Mesenchymal stem cell (in vitro differentiated cells and primary cell): ENCODE results near the gene PPIL1.
A peak's percentile ranks its signal among the peaks of the same experiment; 100 is the strongest.

Experiments used
- DNase-seq: peaks from one replicate; pipeline ENCODE4 v3.0.0-alpha.2; 2013
- H2AFZ ChIP-seq: one replicate; pipeline ENCODE4 v1.6.1; 2013; ENCODE audit warnings: low read depth, mild to moderate bottlenecking, control low read depth, inconsistent platforms, low read length, moderate library complexity
- H2AK5ac ChIP-seq: 2 replicates; pipeline ENCODE4 v1.6.1; 2013; ENCODE audit warnings: low read length, moderate library complexity, mild to moderate bottlenecking, inconsistent platforms; ENCODE audit not compliant: severe bottlenecking
- H2BK120ac ChIP-seq: one replicate; pipeline ENCODE4 v1.6.1; 2013; ENCODE audit warnings: low read depth, mild to moderate bottlenecking, inconsistent platforms, low read length, moderate library complexity
- H2BK12ac ChIP-seq, 2 experiments: one replicate each; pipeline ENCODE4 v1.6.1; 2013; ENCODE audit warnings: inconsistent platforms in 2 of 2, low read length in 2 of 2, mild to moderate bottlenecking in 2 of 2, moderate library complexity in 2 of 2, control low read depth in 1 of 2
- H2BK15ac ChIP-seq: one replicate; pipeline ENCODE4 v1.6.1; 2013; ENCODE audit warnings: mild to moderate bottlenecking, low read depth, inconsistent platforms; ENCODE audit not compliant: poor library complexity, severe bottlenecking
- H2BK5ac ChIP-seq: 2 replicates; pipeline ENCODE4 v1.6.1; 2013; ENCODE audit warnings: low read depth, mild to moderate bottlenecking, low read length, control low read depth, inconsistent platforms; ENCODE audit not compliant: poor library complexity, severe bottlenecking
- H3K14ac ChIP-seq, 2 experiments: one replicate each; pipeline ENCODE4 v1.6.1; 2013; ENCODE audit warnings: inconsistent platforms in 2 of 2, low read length in 2 of 2, control low read depth in 1 of 2, mild to moderate bottlenecking in 1 of 2, moderate library complexity in 1 of 2
- H3K18ac ChIP-seq, 2 experiments: one replicate each; pipeline ENCODE4 v1.6.1; 2013; ENCODE audit warnings: inconsistent platforms in 2 of 2, low read length in 2 of 2, control low read depth in 1 of 2, low read depth in 1 of 2, mild to moderate bottlenecking in 1 of 2
- H3K23ac ChIP-seq, 2 experiments: one replicate each; pipeline ENCODE4 v1.6.1; 2013; ENCODE audit warnings: inconsistent platforms in 2 of 2, low read length in 2 of 2, mild to moderate bottlenecking in 2 of 2, moderate library complexity in 2 of 2, control low read depth in 1 of 2
- H3K27ac ChIP-seq: 2 replicates; pipeline ENCODE4 v1.5.1; 2013; ENCODE audit warnings: mild to moderate bottlenecking, moderate library complexity, low read length, control low read depth, inconsistent platforms; ENCODE audit not compliant: poor library complexity, severe bottlenecking
- H3K27me3 ChIP-seq, 2 experiments: 2 replicates each; pipeline versions ENCODE4 v1.6.1 to v1.7.0; 2013; ENCODE audit warnings: low read length in 2 of 2, mild to moderate bottlenecking in 2 of 2, moderate library complexity in 2 of 2, control low read depth in 1 of 2, inconsistent platforms in 1 of 2; ENCODE audit not compliant: control insufficient read depth in 1 of 2, insufficient read depth in 1 of 2
- H3K36me3 ChIP-seq, 2 experiments: 2 replicates each; pipeline versions ENCODE4 v1.6.1 to v1.7.0; 2013; ENCODE audit warnings: low read length in 2 of 2, control low read depth in 1 of 2, inconsistent platforms in 1 of 2, low read depth in 1 of 2, mild to moderate bottlenecking in 1 of 2; ENCODE audit not compliant: insufficient read depth in 2 of 2, control insufficient read depth in 1 of 2
- H3K4ac ChIP-seq, 2 experiments: one replicate each; pipeline ENCODE4 v1.6.1; 2013; ENCODE audit warnings: inconsistent platforms in 2 of 2, low read length in 2 of 2, mild to moderate bottlenecking in 2 of 2, moderate library complexity in 2 of 2, control low read depth in 1 of 2, low read depth in 1 of 2
- H3K4me1 ChIP-seq: 2 replicates; pipeline ENCODE4 v1.6.1; 2013; ENCODE audit warnings: low read depth, low read length, control low read depth; ENCODE audit not compliant: control insufficient read depth, insufficient read depth
- H3K4me2 ChIP-seq: 2 replicates; pipeline ENCODE4 v1.6.1; 2013; ENCODE audit warnings: low read length, mild to moderate bottlenecking, inconsistent platforms; ENCODE audit not compliant: poor library complexity, severe bottlenecking
- H3K4me3 ChIP-seq, 2 experiments: 2 replicates each; pipeline versions ENCODE4 v1.5.1 to v1.7.0; 2013; ENCODE audit warnings: low read length in 2 of 2, mild to moderate bottlenecking in 2 of 2, control low read depth in 1 of 2, low read depth in 1 of 2; ENCODE audit not compliant: insufficient read depth in 1 of 2
- H3K79me1 ChIP-seq: replicated peaks from 2 replicates; pipeline ENCODE4 v1.6.1; 2013; ENCODE audit warnings: mild to moderate bottlenecking, control low read depth, low read length, inconsistent platforms; ENCODE audit not compliant: poor library complexity, severe bottlenecking
- H3K9ac ChIP-seq: 2 replicates; pipeline ENCODE4 v1.7.0; 2013; ENCODE audit warnings: mild to moderate bottlenecking, low read length, moderate library complexity
- H3K9me3 ChIP-seq: 2 replicates; pipeline ENCODE4 v1.7.0; 2013; ENCODE audit warnings: mild to moderate bottlenecking, low read length; ENCODE audit not compliant: control insufficient read depth
- H4K8ac ChIP-seq: one replicate; pipeline ENCODE4 v1.6.1; 2013; ENCODE audit warnings: inconsistent platforms, mild to moderate bottlenecking, low read length, moderate library complexity
- H4K91ac ChIP-seq: one replicate; pipeline ENCODE4 v1.6.1; 2013; ENCODE audit warnings: mild to moderate bottlenecking, low read length, inconsistent platforms
- WGBS: methylation state at CpG from one replicate; pipeline ENCODE4 v1.1.7; 2013; ENCODE audit warnings: mixed read lengths; 5-methylcytosine and 5-hydroxymethylcytosine counted together

The PPIL1 gene

GRCh38 chr6:36821581-36822335 is 52.8 kb downstream of the PPIL1 start:
- 94% methylated on average over 14 of the region's 14 CpGs for WGBS

GRCh38 chr6:36820700-36821580 is 53.7 kb downstream of the PPIL1 start:
- H3K4me1 ChIP-seq = peaks cover 8% of the 10 kb centered on the region
- no peak overlapping the region for H2AFZ ChIP-seq
- no peak overlapping the region for H3K4me3 ChIP-seq
- H4K91ac ChIP-seq = peak overlapping the region; percentile 77
- H2AK5ac ChIP-seq = no peak overlapping the region
- peak; percentile 88 for DNase-seq
- no peak overlapping the region for H3K9ac ChIP-seq
- H3K4ac ChIP-seq = peak overlapping the region in 1 of 2 experiments; percentile 66
- no peaks in the 10 kb centered on the region for H3K79me1 ChIP-seq
- H2BK120ac ChIP-seq = peak overlapping the region; percentile 27
- H2BK5ac ChIP-seq = no peak overlapping the region
- no peak overlapping the region for H2BK15ac ChIP-seq
- H4K8ac ChIP-seq = peak overlapping the region; percentile 69
- peak overlapping the region; percentile 18 to 51 for H2BK12ac ChIP-seq
- 27% methylated on average over 10 of the region's 12 CpGs for WGBS
- no peaks in the 10 kb centered on the region for H3K36me3 ChIP-seq
- H3K4me2 ChIP-seq = no peak overlapping the region
- H3K27me3 ChIP-seq = peaks cover 0 to 73% of the 10 kb centered on the region in 2 experiments
- peak overlapping the region in 1 of 2 experiments; percentile 86 for H3K18ac ChIP-seq
- H3K14ac ChIP-seq = peak overlapping the region in 1 of 2 experiments; percentile 85
- peak overlapping the region; percentile 38 for H3K27ac ChIP-seq
- H3K9me3 ChIP-seq = no peaks in the 10 kb centered on the region
- H3K23ac ChIP-seq = no peak overlapping the region

More at GRCh38 chr6:36821581-36822335, 52.8 kb downstream of the PPIL1 start:
- Histone ChIP-seq H4K91ac (peak overlapping the region; percentile 77), H3K9ac (no peak overlapping the region), H2AK5ac (peak overlapping the region; percentile 13), H3K27ac (no peak overlapping the region), H2AFZ (no peak overlapping the region), H2BK5ac (no peak overlapping the region), H4K8ac (peak overlapping the region; percentile 54), H3K4me3 (no peak overlapping the region), H3K14ac (peak overlapping the region in 1 of 2 experiments; percentile 85), H3K4me1 (peaks cover 11% of the 10 kb centered on the region), H3K4me2 (no peak overlapping the region), H2BK12ac (peak overlapping the region; percentile 2 to 11), H3K9me3 (no peaks in the 10 kb centered on the region), H2BK120ac (no peak overlapping the region), H3K27me3 (peaks cover 0 to 73% of the 10 kb centered on the region in 2 experiments), H3K79me1 (no peaks in the 10 kb centered on the region), H3K18ac (peak overlapping the region; percentile 10 to 86), H3K4ac (peak overlapping the region in 1 of 2 experiments; percentile 49), H3K23ac (no peak overlapping the region), H3K36me3 (no peaks in the 10 kb centered on the region), H2BK15ac (peak overlapping the region; percentile 38)
- DNase-seq = no peak

GRCh38 chr6:36818756-36819155 is 55.8 kb downstream of the PPIL1 start:
- H3K18ac ChIP-seq = no peak overlapping the region
- H2AFZ ChIP-seq = no peak overlapping the region
- no peak overlapping the region for H2BK120ac ChIP-seq
- H2BK15ac ChIP-seq = no peak overlapping the region
- H4K91ac ChIP-seq = no peak overlapping the region
- H3K23ac ChIP-seq = no peak overlapping the region
- H3K14ac ChIP-seq = no peak overlapping the region
- no peak overlapping the region for H2BK5ac ChIP-seq
- DNase-seq = no peak
- no peak overlapping the region for H4K8ac ChIP-seq
- no peak overlapping the region for H3K27ac ChIP-seq
- no peak overlapping the region for H2BK12ac ChIP-seq
- H3K4ac ChIP-seq = no peak overlapping the region
- no peaks in the 10 kb centered on the region for H3K79me1 ChIP-seq
- no peak overlapping the region for H3K4me2 ChIP-seq
- H3K9ac ChIP-seq = no peak overlapping the region
- no peak overlapping the region for H2AK5ac ChIP-seq
- H3K4me3 ChIP-seq = no peak overlapping the region
- peaks cover 8% of the 10 kb centered on the region for H3K4me1 ChIP-seq
- H3K9me3 ChIP-seq = no peaks in the 10 kb centered on the region
- H3K27me3 ChIP-seq = peaks cover 0 to 71% of the 10 kb centered on the region in 2 experiments
- WGBS = 89% methylated on average over 3 of the region's 4 CpGs
- H3K36me3 ChIP-seq = no peaks in the 10 kb centered on the region

- H2AK5ac ChIP-seq = no peak overlapping the region
- no peak overlapping the region for H2BK120ac ChIP-seq
- no peak overlapping the region for H3K18ac ChIP-seq
- no peak overlapping the region for H3K4me3 ChIP-seq
- H4K8ac ChIP-seq = no peak overlapping the region
- H3K9ac ChIP-seq = no peak overlapping the region
- H3K9me3 ChIP-seq = no peaks in the 10 kb centered on the region
- no peak overlapping the region for H2BK12ac ChIP-seq
- no peak overlapping the region for H2BK15ac ChIP-seq
- no peak overlapping the region for H3K23ac ChIP-seq
- no peak overlapping the region for H3K27ac ChIP-seq
- H4K91ac ChIP-seq = no peak overlapping the region
- H3K79me1 ChIP-seq = no peaks in the 10 kb centered on the region
- DNase-seq = no peak
- H2AFZ ChIP-seq = no peak overlapping the region
- no peak overlapping the region for H3K14ac ChIP-seq
- peaks cover 8% of the 10 kb centered on the region for H3K4me1 ChIP-seq
- peaks cover 0 to 70% of the 10 kb centered on the region in 2 experiments for H3K27me3 ChIP-seq
- 81% methylated on average over 3 of the region's 3 CpGs for WGBS
- H2BK5ac ChIP-seq = no peak overlapping the region
- H3K4me2 ChIP-seq = no peak overlapping the region
- H3K36me3 ChIP-seq = no peaks in the 10 kb centered on the region
- H3K4ac ChIP-seq = no peak overlapping the region
These were observed 56.8 kb downstream of the PPIL1 start for GRCh38 chr6:36817847-36818246.
